SK-N-SH (cell line): ENCODE measurements around the gene WNT16. TPM values are rescaled to one million over a fixed set of nuclear protein-coding genes. Genes with fewer than 3 reads are reported as not detected.

Source experiments
- CTCF ChIA-PET: fragments of 300-600, 350-600 bp; formaldehyde crosslinking; extraction: SDS; loops from one replicate; lab custom pipeline; 2021; lab: Yijun Ruan, JAX
- POLR2A ChIA-PET: fragments of 350-600 bp; sonication (Branson Sonifier 250); formaldehyde crosslinking; extraction: SDS; loops from one replicate; lab custom pipeline; 2020; ENCODE audit warnings: antibody characterized with exemption, inconsistent platforms; lab: Yijun Ruan, JAX
- DNase-seq: peaks from one replicate; pipeline ENCODE4 v3.0.0; 2012
- H2AFZ ChIP-seq: fragments of 200-600 bp; sonication (generic); 2 replicates; pipeline ENCODE4 v1.8.1; 2016; ENCODE audit warnings: antibody characterized with exemption, mild to moderate bottlenecking, low read depth
- H3F3A ChIP-seq: fragments of 200-600 bp; sonication (generic); replicated peaks from 2 replicates; pipeline ENCODE3; 2016; ENCODE audit warnings: antibody characterized with exemption, mild to moderate bottlenecking; ENCODE audit not compliant: insufficient read depth
- H3K27ac ChIP-seq, 2 experiments: fragments of 200-500 bp in 1 of 2; fragments of 200-600 bp in 1 of 2; sonication (Bioruptor generic) in 1 of 2; sonication (generic), shearing (Covaris generic) in 1 of 2; 2 replicates each; pipeline versions ENCODE4 v1.5.1 to v1.6.1; 2014 to 2016; ENCODE audit warnings: low read depth in 2 of 2, inconsistent platforms in 1 of 2, low read length in 1 of 2, mild to moderate bottlenecking in 1 of 2, mixed read lengths in 1 of 2
- H3K27me3 ChIP-seq: fragments of 200-600 bp; sonication (generic), shearing (Covaris generic); 2 replicates; pipeline ENCODE4 v1.6.1; 2016; ENCODE audit warnings: mixed run types; ENCODE audit not compliant: insufficient read depth
- H3K36me3 ChIP-seq, 2 experiments: fragments of 200-500 bp in 1 of 2; fragments of 200-600 bp in 1 of 2; sonication (Bioruptor generic) in 1 of 2; sonication (generic) in 1 of 2; replicated peaks in 1 of 2; 2 replicates each; pipeline versions ENCODE3 to v1.5.1; 2014 to 2016; ENCODE audit warnings: low read length in 1 of 2, mild to moderate bottlenecking in 1 of 2; ENCODE audit not compliant: insufficient read depth in 2 of 2, control insufficient read depth in 1 of 2
- H3K4me1 ChIP-seq, 2 experiments: fragments of 200-500 bp in 1 of 2; fragments of 200-600 bp in 1 of 2; sonication (Bioruptor generic) in 1 of 2; sonication (generic), shearing (Covaris generic) in 1 of 2; 2 replicates each; pipeline versions ENCODE4 v1.5.1 to v1.6.1; 2014 to 2016; ENCODE audit warnings: low read depth in 1 of 2, low read length in 1 of 2, mixed run types in 1 of 2; ENCODE audit not compliant: insufficient read depth in 2 of 2, control insufficient read depth in 1 of 2
- H3K4me2 ChIP-seq: fragments of 200-600 bp; sonication (generic), shearing (Covaris generic); 2 replicates; pipeline ENCODE4 v1.6.1; 2017; ENCODE audit warnings: mixed run types
- H3K4me3 ChIP-seq, 2 experiments: fragments of 200-500 bp in 1 of 2; fragments of 200-600 bp in 1 of 2; sonication (Bioruptor generic) in 1 of 2; sonication (generic), shearing (Covaris generic) in 1 of 2; 2 replicates each; pipeline versions ENCODE4 v1.5.1 to v1.8.1; 2014 to 2016; ENCODE audit warnings: low read depth in 2 of 2, inconsistent platforms in 1 of 2, low read length in 1 of 2, mild to moderate bottlenecking in 1 of 2, mixed read lengths in 1 of 2, moderate library complexity in 1 of 2
- H3K79me2 ChIP-seq: fragments of 200-600 bp; sonication (generic); 2 replicates; pipeline ENCODE4 v1.8.1; 2017; ENCODE audit warnings: mild to moderate bottlenecking; ENCODE audit not compliant: insufficient read depth
- H3K9ac ChIP-seq: fragments of 200-600 bp; sonication (generic); 2 replicates; pipeline ENCODE4 v1.6.1; 2017; ENCODE audit warnings: mixed run types
- H3K9me2 ChIP-seq: fragments of 200-600 bp; sonication (generic); 2 replicates; pipeline ENCODE4 v1.6.1; 2017; ENCODE audit warnings: mixed run types
- H3K9me3 ChIP-seq: fragments of 200-600 bp; sonication (generic); 2 replicates; pipeline ENCODE4 v1.6.1; 2017; ENCODE audit warnings: mixed run types, mild to moderate bottlenecking, moderate library complexity
- H4K20me1 ChIP-seq: fragments of 200-600 bp; sonication (generic); 2 replicates; pipeline ENCODE4 v1.6.1; 2017; ENCODE audit warnings: mild to moderate bottlenecking, mixed run types; ENCODE audit not compliant: insufficient read depth
- CHD2 ChIP-seq: fragments of 150-350 bp; IDR thresholded peaks from 2 replicates; pipeline ENCODE4 v1.6.1; 2018; ENCODE audit warnings: low read length; ENCODE audit not compliant: partially characterized antibody
- ELF1 ChIP-seq: IDR thresholded peaks from 2 replicates; pipeline ENCODE4 v1.4.0; 2012
- EP300 ChIP-seq, 2 experiments: IDR thresholded peaks; 2 replicates each; pipeline versions ENCODE4 v1.4.0 to v1.6.1; 2012; ENCODE audit warnings: borderline replicate concordance in 1 of 2, low read depth in 1 of 2, low read length in 1 of 2
- FOSL2 ChIP-seq: IDR thresholded peaks from 2 replicates; pipeline ENCODE4 v1.4.0; 2012; ENCODE audit warnings: low read depth, mild to moderate bottlenecking, moderate library complexity, borderline replicate concordance
- FOXM1 ChIP-seq: IDR thresholded peaks from 2 replicates; pipeline ENCODE4 v1.4.0; 2012; ENCODE audit warnings: low read depth, mild to moderate bottlenecking
- MXI1 ChIP-seq: IDR thresholded peaks from 2 replicates; pipeline ENCODE4 v1.6.1; 2012; ENCODE audit warnings: mild to moderate bottlenecking, low read depth, low read length, improper control_type of control experiment
- RAD21 ChIP-seq: IDR thresholded peaks from 2 replicates; pipeline ENCODE4 v1.6.1; 2012; ENCODE audit warnings: mild to moderate bottlenecking, low read length
- RCOR1 ChIP-seq: fragments of 150-350 bp; IDR thresholded peaks from 2 replicates; pipeline ENCODE4 v1.6.1; 2017; ENCODE audit warnings: antibody characterized with exemption, low read length
- RFX5 ChIP-seq: IDR thresholded peaks from 2 replicates; pipeline ENCODE4 v1.6.1; 2012; ENCODE audit warnings: mild to moderate bottlenecking, improper control_type of control experiment, low read length
- SIN3A ChIP-seq: IDR thresholded peaks from 2 replicates; pipeline ENCODE4 v1.6.1; 2012; ENCODE audit warnings: low read depth, mild to moderate bottlenecking, low read length, moderate library complexity, borderline replicate concordance
- TEAD4 ChIP-seq: IDR thresholded peaks from 2 replicates; pipeline ENCODE4 v1.4.0; 2012; ENCODE audit warnings: mild to moderate bottlenecking, borderline replicate concordance; ENCODE audit not compliant: insufficient read depth
- WGBS: methylation state at CpG from one replicate; pipeline ENCODE4 v1.1.6; 2017; ENCODE audit warnings: low lambda C conversion rate; 5-methylcytosine and 5-hydroxymethylcytosine counted together
- polyA plus RNA-seq, 3 experiments: library from polyadenylated mRNA; depleted of rRNA; stranded (reverse); fragments of >200 nt; gene quantifications; 2 replicates each; pipeline ENCODE4 v1.2.3, GENCODE V29; 2012
- TF ChIP-seq, protein P1 (sequence below): IDR thresholded peaks from 2 replicates; pipeline ENCODE4 v1.4.0; 2012; ENCODE audit warnings: low read depth, borderline replicate concordance
- TF ChIP-seq, protein P2 (sequence below): IDR thresholded peaks from 2 replicates; pipeline ENCODE4 v1.4.0; 2012; ENCODE audit warnings: low read depth, borderline replicate concordance

The WNT16 gene
- polyA plus RNA-seq, 1 of the 3 experiments (the other 2 are of a cell fraction) = 0.05 TPM

DNA sequence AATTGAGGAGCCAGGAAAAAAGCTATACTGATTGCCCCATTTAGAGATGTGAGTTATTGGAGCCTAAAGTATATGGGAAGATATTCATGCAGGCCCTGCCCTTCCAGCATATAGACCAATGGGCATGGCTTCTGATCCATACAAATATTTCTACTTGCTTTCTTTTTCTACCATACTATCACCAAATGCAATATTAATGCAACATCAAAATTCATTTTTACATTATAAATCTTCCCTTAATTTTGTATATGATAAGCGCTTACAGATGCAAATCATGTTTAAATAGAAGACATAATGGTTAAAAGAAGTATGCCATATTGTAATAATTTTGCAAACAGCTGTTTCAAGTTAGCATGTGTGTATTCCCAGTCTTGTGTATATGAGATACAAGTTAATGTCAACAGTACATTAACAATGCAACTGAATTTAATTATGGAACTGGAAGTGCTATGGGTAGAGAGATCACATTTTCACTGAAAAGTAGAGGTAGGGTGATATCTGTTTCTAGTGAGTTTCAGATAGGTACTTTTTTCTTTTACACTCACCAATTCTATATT is 24.6 kb upstream of the WNT16 start (continued):
- TF ChIP-seq, protein P1, sequence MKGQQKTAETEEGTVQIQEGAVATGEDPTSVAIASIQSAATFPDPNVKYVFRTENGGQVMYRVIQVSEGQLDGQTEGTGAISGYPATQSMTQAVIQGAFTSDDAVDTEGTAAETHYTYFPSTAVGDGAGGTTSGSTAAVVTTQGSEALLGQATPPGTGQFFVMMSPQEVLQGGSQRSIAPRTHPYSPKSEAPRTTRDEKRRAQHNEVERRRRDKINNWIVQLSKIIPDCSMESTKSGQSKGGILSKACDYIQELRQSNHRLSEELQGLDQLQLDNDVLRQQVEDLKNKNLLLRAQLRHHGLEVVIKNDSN = no peak
- TF ChIP-seq, all 33 proteins: peak for 9

DNA sequence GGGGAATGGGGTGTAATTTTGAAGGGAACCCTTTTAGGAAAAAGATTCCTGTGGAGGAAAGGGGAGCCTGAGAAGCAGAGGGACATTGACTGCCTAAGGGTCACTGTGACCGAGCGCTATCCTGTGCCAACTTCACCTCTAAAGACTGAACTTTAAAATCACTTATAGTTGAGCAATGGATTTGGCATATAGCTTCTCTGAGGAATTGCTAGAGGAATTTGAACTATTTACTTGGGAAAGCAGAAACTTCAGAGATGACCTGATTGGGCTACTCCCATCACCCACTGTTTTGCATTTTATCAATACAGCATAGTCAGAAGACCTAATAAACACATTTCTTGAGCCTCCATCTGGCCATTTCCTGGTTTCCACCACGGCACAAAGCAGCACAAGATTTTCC is 23.7 kb upstream of the WNT16 start:
- no peak for TF ChIP-seq FOSL2
- Histone ChIP-seq H3K27me3 (no peaks in the 10 kb centered on the region), H2AFZ (no peak overlapping the region), H3K4me1 (peaks cover 0 to 47% of the 10 kb centered on the region in 2 experiments; a peak in 2 of 4 replicates), H3F3A (no peaks in the 10 kb centered on the region), H4K20me1 (no peaks in the 10 kb centered on the region), H3K36me3 (no peaks in the 10 kb centered on the region), H3K9ac (no peak overlapping the region), H3K9me2 (no peaks in the 10 kb centered on the region), H3K4me3 (no peak overlapping the region), H3K27ac (peak overlapping the region in 1 of 2 experiments; percentile 94; a peak in 2 of 4 replicates), H3K4me2 (no peak overlapping the region), H3K9me3 (0 out of 2 replicates have a peak, but pooled peaks cover under 1% of the 10 kb centered on the region), H3K79me2 (no peaks in the 10 kb centered on the region)
- 83% methylated on average over 3 of the region's 3 CpGs for WGBS
- DNase-seq = no peak
- ChIA-PET POLR2A (no interaction called here), CTCF (interaction anchor here (0.6 to 2.1 kb wide), 8 partner anchors 19 to 224 kb away, joined by 3 to 8 read pairs (median 3); no protein-coding TSS in a partner anchor)

DNA sequence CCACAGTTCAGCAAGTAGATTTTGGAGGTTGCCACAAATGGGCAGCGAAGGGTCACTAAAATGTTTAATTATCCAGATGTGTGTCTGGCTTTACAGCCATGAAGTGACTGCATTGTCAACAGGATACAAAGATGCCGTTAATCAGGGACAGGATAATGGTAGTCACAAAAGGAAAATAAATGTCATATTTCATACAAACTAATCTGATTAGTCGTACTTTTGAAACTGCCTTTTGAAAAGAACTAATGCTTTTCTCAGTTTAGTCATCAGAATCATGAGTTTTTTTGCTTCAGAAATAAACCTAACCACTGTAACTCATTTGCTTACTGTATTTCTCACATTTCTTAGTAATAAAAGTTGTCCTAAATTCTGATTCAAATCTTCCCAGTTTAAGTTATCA is 22.2 kb upstream of the WNT16 start:
- H2AFZ ChIP-seq = no peak overlapping the region
- no peaks in the 10 kb centered on the region for H3F3A ChIP-seq
- peak overlapping the region in 1 of 2 experiments; percentile 94; a peak in 2 of 4 replicates for H3K27ac ChIP-seq
- peaks cover 8% of the 10 kb centered on the region; the same call in 1 of the 2 replicates for H3K9me3 ChIP-seq
- peaks cover 0 to 42% of the 10 kb centered on the region in 2 experiments; a peak in 2 of 4 replicates for H3K4me1 ChIP-seq
- H3K9ac ChIP-seq = no peak overlapping the region
- no peak overlapping the region for H3K4me3 ChIP-seq
- POLR2A ChIA-PET = no interaction called here
- no peaks in the 10 kb centered on the region for H4K20me1 ChIP-seq
- no peaks in the 10 kb centered on the region for H3K9me2 ChIP-seq
- H3K27me3 ChIP-seq = no peaks in the 10 kb centered on the region
- WGBS = 14% methylated on average over 3 of the region's 3 CpGs
- TF ChIP-seq RAD21 = peak; percentile 27; the same call in 1 of the 2 replicates
- no peak for TF ChIP-seq MXI1
- peak; percentile 13; the same call in 1 of the 2 replicates for TF ChIP-seq RCOR1
- no peak for TF ChIP-seq SIN3A
- TF ChIP-seq CHD2 = peak; percentile 69
- TF ChIP-seq, protein P2, sequence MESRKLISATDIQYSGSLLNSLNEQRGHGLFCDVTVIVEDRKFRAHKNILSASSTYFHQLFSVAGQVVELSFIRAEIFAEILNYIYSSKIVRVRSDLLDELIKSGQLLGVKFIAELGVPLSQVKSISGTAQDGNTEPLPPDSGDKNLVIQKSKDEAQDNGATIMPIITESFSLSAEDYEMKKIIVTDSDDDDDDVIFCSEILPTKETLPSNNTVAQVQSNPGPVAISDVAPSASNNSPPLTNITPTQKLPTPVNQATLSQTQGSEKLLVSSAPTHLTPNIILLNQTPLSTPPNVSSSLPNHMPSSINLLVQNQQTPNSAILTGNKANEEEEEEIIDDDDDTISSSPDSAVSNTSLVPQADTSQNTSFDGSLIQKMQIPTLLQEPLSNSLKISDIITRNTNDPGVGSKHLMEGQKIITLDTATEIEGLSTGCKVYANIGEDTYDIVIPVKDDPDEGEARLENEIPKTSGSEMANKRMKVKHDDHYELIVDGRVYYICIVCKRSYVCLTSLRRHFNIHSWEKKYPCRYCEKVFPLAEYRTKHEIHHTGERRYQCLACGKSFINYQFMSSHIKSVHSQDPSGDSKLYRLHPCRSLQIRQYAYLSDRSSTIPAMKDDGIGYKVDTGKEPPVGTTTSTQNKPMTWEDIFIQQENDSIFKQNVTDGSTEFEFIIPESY = no peak
- no peak for TF ChIP-seq FOXM1
- no peak for TF ChIP-seq RFX5
- TF ChIP-seq TEAD4 = no peak
- no peak for TF ChIP-seq ELF1
- peak in 1 of 2 experiments; percentile 87; a peak in 2 of 4 replicates for TF ChIP-seq EP300 (IDR thresholded peaks at IDR 0.05; ENCODE audit: borderline replicate concordance in 1 of 2, low read depth in 1 of 2, low read length in 1 of 2)
- DNase-seq = no peak
- CTCF ChIA-PET = interaction anchor here (0.8 to 2.7 kb wide), 4 partner anchors 23 to 500 kb away, joined by 3 to 11 read pairs (median 4); partner anchors contain the start of gene WNT16
- H3K79me2 ChIP-seq = no peaks in the 10 kb centered on the region
- H3K36me3 ChIP-seq = no peaks in the 10 kb centered on the region
- H3K4me2 ChIP-seq = no peak overlapping the region
